Smooth muscle cell of the pulmonary artery (primary cell): ENCODE measurements around the gene RAB4A. TPM values are rescaled to one million over a fixed set of nuclear protein-coding genes. Genes with fewer than 3 reads are reported as not detected.

Source experiments
- total RNA-seq: library from RNA; depleted of rRNA; stranded (reverse); fragments of >200 nt; gene quantifications from 2 replicates; pipeline ENCODE4 v1.2.3, GENCODE V29; 2014

Gene RAB4A, protein sequence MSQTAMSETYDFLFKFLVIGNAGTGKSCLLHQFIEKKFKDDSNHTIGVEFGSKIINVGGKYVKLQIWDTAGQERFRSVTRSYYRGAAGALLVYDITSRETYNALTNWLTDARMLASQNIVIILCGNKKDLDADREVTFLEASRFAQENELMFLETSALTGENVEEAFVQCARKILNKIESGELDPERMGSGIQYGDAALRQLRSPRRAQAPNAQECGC
- total RNA-seq = 25.6 and 36.5 TPM in 2 replicates

GRCh38 chr1:229270547-229271447 is at the start of gene RAB4A:
TSS of gene RAB4A (plus strand) at chr1:229271111. CDS start at chr1:229271340, 229 bp downstream.

DNA sequence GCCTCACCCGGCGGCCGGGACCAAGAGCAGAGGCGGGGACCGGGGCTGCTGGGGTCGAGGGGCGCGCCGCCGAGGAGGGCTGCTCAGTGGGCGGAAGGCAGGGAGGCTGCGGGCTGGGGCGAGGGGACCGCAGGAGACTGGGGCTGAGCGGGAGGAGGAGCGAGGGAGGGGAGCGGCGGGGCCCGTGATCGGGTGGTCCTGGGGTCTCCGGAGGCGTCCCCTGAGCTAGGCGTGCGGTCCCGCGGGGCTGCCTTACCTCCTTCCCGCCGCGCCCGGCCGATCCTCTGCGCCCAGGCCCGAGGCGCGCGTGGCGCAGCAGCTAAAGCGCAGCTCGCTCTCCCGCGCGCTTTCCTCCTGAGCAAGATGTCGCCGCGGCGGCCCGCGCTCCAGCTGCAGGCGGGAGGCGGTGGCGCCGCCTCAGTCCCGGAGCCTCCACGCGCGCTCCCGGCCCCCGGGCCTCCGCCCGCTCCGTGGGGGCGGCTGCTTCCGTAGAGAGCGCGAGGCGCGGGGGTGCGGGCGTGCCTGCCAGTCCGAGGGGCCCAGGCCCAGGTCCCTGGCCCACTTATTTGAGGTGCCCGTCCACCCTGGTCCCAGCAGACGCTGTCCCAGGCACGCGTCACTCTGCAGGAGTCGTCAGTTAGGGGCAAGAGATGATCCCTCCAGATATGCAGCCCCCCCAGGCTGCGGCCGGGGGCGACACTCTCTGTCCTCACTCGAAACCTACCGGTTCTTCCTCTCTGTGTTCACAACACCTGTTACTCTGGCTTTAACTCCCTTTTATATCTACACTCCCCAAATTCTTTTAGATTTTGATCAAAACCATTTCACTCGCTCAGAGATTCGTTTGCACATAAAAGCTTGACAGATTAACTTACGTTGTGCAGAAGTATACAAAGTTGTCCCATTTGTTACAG is 72.0 kb downstream of the RAB4A start, which contains the start of gene CCSAP:
Gene CCSAP, minus strand, starts transcription at position 392 of the 914 bp plus-strand sequence. CDS start 582 bp downstream, outside the sequence.

Other genes starting within 250 kb of the RAB4A start
- 7.6 and 9.3 TPM in 2 replicates for gene CCSAP, start 71.9 kb downstream of the RAB4A start, total RNA-seq
- not detected in 2 replicates for gene ACTA1, start 163.0 kb downstream of the RAB4A start, total RNA-seq
- 28.2 and 34.7 TPM in 2 replicates for gene NUP133, start 237.2 kb downstream of the RAB4A start, total RNA-seq